ENCODE data around the gene CACNG4.

DNA sequence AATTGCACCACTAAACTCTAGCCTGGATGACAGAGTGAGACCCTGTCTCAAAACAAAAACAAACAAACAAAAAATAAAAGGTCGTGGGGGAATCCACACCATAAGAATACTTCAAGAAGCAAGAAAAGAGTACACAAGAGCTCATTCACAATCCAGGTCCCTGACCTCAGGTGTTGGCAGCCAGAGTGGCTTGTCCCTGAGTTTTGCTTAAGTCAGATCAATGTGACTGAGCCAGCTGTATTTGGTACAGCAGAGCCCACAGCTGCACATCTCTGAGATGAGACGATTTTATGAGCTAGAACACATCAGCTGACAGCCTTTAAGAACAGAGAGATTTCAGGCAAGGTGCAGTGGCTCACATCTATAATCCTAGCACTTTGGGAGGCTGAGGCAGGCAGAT is 102.2 kb downstream of the CACNG4 start:
- TF ChIP-seq, protein P1, sequence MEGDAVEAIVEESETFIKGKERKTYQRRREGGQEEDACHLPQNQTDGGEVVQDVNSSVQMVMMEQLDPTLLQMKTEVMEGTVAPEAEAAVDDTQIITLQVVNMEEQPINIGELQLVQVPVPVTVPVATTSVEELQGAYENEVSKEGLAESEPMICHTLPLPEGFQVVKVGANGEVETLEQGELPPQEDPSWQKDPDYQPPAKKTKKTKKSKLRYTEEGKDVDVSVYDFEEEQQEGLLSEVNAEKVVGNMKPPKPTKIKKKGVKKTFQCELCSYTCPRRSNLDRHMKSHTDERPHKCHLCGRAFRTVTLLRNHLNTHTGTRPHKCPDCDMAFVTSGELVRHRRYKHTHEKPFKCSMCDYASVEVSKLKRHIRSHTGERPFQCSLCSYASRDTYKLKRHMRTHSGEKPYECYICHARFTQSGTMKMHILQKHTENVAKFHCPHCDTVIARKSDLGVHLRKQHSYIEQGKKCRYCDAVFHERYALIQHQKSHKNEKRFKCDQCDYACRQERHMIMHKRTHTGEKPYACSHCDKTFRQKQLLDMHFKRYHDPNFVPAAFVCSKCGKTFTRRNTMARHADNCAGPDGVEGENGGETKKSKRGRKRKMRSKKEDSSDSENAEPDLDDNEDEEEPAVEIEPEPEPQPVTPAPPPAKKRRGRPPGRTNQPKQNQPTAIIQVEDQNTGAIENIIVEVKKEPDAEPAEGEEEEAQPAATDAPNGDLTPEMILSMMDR (IDR thresholded peaks at IDR 0.05; ENCODE audit: poor library complexity, severe bottlenecking): no peak
- TF ChIP-seq EZH2 (IDR thresholded peaks at IDR 0.05; ENCODE audit: borderline replicate concordance, insufficient read depth, low read length, poor library complexity, severe bottlenecking): no peak
- TF ChIP-seq MXI1 (conservative IDR thresholded peaks at IDR 0.05; ENCODE audit: poor library complexity, severe bottlenecking): no peak
- TF ChIP-seq POLR2AphosphoS5 (IDR thresholded peaks at IDR 0.05): no peak
- TF ChIP-seq SMC3 (conservative IDR thresholded peaks at IDR 0.05; ENCODE audit: poor library complexity): no peak
- TF ChIP-seq TAF1 (IDR thresholded peaks at IDR 0.05; ENCODE audit: low read depth): no peak
- no peak for TF ChIP-seq EP300 (conservative IDR thresholded peaks at IDR 0.05; ENCODE audit: poor library complexity, severe bottlenecking)

Measured in neural cell (in vitro differentiated cells).